Calu3 (cell line): ENCODE measurements around the gene TBPL2. TPM values are rescaled to one million over a fixed set of nuclear protein-coding genes. Genes with fewer than 3 reads are reported as not detected.

ENCODE experiments used
- BruUV-seq: library from RNA; stranded (reverse); fragments of 400-500 nt; replicated peaks from 2 replicates; lab custom pipeline; 2021; lab: Mats Ljungman, UMichigan
- CTCF ChIA-PET: fragments of 300-600 bp; sonication (Branson Sonifier 250); formaldehyde crosslinking; loops from one replicate; lab custom pipeline; 2022; ENCODE audit warnings: antibody characterized with exemption; lab: Charles Lee
- DNase-seq: peaks from one replicate; pipeline ENCODE4 v3.0.0; 2022
- H3K27ac Mint-ChIP-seq: one replicate; pipeline ENCODE4 v1.8.0; 2022; ENCODE audit warnings: mixed read lengths; ENCODE audit not compliant: unreplicated experiment
- H3K27me3 Mint-ChIP-seq: one replicate; pipeline ENCODE4 v1.8.0; 2022; ENCODE audit warnings: mixed read lengths; ENCODE audit not compliant: unreplicated experiment
- H3K36me3 Mint-ChIP-seq: one replicate; pipeline ENCODE4 v1.8.0; 2022; ENCODE audit warnings: mild to moderate bottlenecking, moderate library complexity, mixed read lengths; ENCODE audit not compliant: insufficient read depth, unreplicated experiment
- H3K4me1 Mint-ChIP-seq: one replicate; pipeline ENCODE4 v1.8.0; 2022; ENCODE audit warnings: mild to moderate bottlenecking, low read depth, mixed read lengths; ENCODE audit not compliant: unreplicated experiment
- H3K4me3 Mint-ChIP-seq: one replicate; pipeline ENCODE4 v1.8.0; 2022; ENCODE audit warnings: mild to moderate bottlenecking, low read depth, moderate library complexity, mixed read lengths; ENCODE audit not compliant: unreplicated experiment
- H3K9me3 Mint-ChIP-seq: one replicate; pipeline ENCODE4 v1.8.0; 2022; ENCODE audit warnings: low read depth, mixed read lengths; ENCODE audit not compliant: unreplicated experiment
- CTCF ChIP-seq: fragments of 200-600 bp; IDR thresholded peaks from one replicate; pipeline ENCODE4 v1.8.0; 2022; ENCODE audit warnings: antibody characterized with exemption; ENCODE audit not compliant: unreplicated experiment
- intact Hi-C: fragments of 100-400 bp; cut with micrococcal nuclease; formaldehyde crosslinking; loops from one replicate; pipeline ENCODE4 v1.10.0; 2022; ENCODE audit not compliant: unreplicated experiment
- total RNA-seq: library from RNA; stranded (reverse); gene quantifications from 2 replicates; pipeline ENCODE4 v1.2.3, GENCODE V29; 2022

Gene TBPL2
- total RNA-seq, 1 experiment from 2014 or later: not detected

DNA sequence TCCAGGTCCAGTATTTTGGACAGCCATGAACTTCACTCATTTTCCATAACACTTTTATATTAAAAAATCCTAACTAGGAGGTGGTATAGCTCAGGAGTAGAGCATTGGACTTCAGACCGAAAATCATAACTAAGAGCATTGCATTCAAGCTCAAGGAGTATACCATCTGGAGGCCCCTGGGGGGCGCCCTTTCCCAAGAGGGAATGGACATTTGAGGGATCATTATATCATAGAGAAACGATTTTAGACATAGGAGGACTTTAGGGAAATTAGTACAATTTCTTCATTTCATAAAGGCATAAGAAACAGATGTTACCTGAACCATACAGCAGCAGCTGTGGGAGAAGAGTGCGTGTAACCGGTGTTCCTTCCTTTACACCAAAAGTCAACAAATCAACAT, 23.6 kb downstream of the TBPL2 start:
- CTCF ChIA-PET: no interaction called here

DNA sequence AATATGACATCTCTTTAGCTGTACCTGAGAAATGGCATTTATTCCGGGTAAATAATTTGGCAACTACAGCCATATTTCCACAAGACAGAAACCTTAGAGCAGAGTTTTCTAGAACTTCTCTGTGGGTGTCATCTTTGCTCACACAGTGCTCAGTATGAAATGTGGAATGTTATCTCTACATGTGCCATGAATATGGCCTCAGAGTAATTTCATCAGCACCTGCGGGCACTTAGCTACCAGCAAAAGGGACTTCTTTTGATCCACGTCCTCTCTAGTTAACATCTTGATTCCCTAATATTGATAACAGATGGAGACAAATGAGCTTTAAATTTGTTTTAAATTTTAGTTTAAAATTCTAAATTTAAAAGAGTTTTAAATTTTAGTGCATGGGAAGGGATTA, 25.9 kb downstream of the TBPL2 start:
- CTCF ChIA-PET: no interaction called here
- Mint-ChIP-seq H3K27me3 (no peaks in the 10 kb centered on the region), H3K27ac (no peak overlapping the region), H3K9me3 (no peaks in the 10 kb centered on the region), H3K4me3 (no peak overlapping the region), H3K4me1 (peaks cover 8% of the 10 kb centered on the region), H3K36me3 (peaks cover 13% of the 10 kb centered on the region)
- TF ChIP-seq CTCF: no peak
- BruUV-seq: no TSS peak
- DNase-seq: no peak
- intact Hi-C loops: no loop called here

More for the DNA sequence above, 23.6 kb downstream of the TBPL2 start:
- Mint-ChIP-seq H3K27me3 (no peaks in the 10 kb centered on the region), H3K9me3 (no peaks in the 10 kb centered on the region), H3K4me3 (no peak overlapping the region), H3K36me3 (peaks cover 4% of the 10 kb centered on the region), H3K27ac (no peak overlapping the region), H3K4me1 (no peaks in the 10 kb centered on the region)
- TF ChIP-seq CTCF: no peak
- no TSS peak for BruUV-seq
- DNase-seq: peak; percentile 15
- intact Hi-C loops: no loop called here

DNA sequence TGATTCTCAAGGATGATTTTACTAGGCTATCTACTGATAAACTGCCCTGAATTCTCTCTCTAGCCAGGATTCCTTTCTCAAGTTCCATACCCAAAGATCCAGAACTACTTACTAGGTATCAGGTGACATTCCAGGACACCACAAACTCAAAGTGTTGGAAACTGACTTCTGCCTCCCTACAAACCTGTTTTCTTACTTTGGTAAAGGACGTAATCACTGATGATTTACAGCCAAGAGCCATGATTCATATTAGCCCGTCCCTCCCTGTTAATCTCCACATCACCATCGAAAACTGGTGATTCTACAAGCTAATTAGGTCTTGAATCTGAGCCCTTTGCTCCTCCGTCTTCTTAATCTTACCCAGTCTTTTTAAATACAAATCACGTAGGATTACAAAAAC, 27.7 kb downstream of the TBPL2 start:
- H3K4me3 Mint-ChIP-seq: peak overlapping the region; percentile 84
- CTCF ChIA-PET: no interaction called here
- no peaks in the 10 kb centered on the region for H3K27me3 Mint-ChIP-seq
- BruUV-seq: no TSS peak
- no peak for TF ChIP-seq CTCF
- H3K9me3 Mint-ChIP-seq: no peaks in the 10 kb centered on the region
- intact Hi-C loops: no loop called here
- H3K4me1 Mint-ChIP-seq: peaks cover 12% of the 10 kb centered on the region
- peak overlapping the region; percentile 61 for H3K27ac Mint-ChIP-seq
- DNase-seq: peak; percentile 23
- H3K36me3 Mint-ChIP-seq: peaks cover 13% of the 10 kb centered on the region

GRCh38 chr14:55411426-55412389, 28.7 kb downstream of the TBPL2 start, which contains the start of gene ATG14:
ATG14 (minus strand) TSS chr14:55411830; CDS start chr14:55411822, 8 bp downstream.
- TF ChIP-seq CTCF: no peak
- Mint-ChIP-seq H3K4me3 (peak within 1 kb of the TSS; percentile 84), H3K4me1 (peaks cover 12% of the 10 kb centered on the region), H3K27ac (peak within 1 kb of the TSS; percentile 75), H3K9me3 (no peaks in the 10 kb centered on the region), H3K27me3 (no peaks in the 10 kb centered on the region), H3K36me3 (peaks cover 13% of the 10 kb centered on the region)
- DNase-seq: peak; percentile 85
- intact Hi-C loops: no loop called here
- BruUV-seq: TSS peak; percentile 87
- CTCF ChIA-PET: interaction anchor here (0.6 to 0.7 kb wide), 2 partner anchors 26 to 188 kb away, joined by 3 read pairs; no protein-coding TSS in a partner anchor
